ENCODE results near the gene FLT4.

The FLT4 gene

GRCh38 chr5:180606215-180606785 lies 43.1 kb downstream of the FLT4 start:
- DNase-seq (ENCODE audit: low spot score), result no peak

DNA sequence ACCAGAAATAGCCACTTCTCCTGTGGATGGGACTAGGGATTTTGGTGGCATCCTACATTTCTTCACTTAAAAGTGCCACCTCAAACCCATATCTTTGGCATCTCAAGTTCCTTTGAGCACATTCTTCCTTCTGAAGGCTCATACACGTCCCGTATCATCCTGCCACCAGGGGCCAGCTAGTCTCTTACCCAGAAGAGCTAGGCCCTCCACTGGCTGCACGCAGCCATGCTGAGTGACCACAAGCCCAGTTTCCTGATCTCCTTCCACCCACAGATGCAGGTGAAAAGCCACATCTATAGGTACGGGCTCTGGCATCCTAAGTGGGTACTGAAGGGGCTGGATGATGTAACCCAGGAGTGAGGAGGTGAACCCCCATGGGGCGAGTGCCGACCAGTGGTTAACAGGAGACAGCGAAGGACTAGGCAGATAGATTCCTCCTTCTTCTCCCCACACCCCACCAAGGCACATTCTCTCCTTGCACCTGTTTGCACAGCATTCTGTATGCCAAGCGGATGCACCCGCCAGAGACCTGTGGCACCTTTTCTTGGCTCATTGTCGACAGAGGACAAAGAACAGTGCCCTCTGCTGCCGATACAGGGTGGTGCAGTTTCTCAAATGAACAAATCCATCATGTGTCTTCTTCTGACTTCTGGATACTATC lies 43.7 kb downstream of the FLT4 start:
- DNase-seq (ENCODE audit: low spot score), result peak; percentile 52

DNA sequence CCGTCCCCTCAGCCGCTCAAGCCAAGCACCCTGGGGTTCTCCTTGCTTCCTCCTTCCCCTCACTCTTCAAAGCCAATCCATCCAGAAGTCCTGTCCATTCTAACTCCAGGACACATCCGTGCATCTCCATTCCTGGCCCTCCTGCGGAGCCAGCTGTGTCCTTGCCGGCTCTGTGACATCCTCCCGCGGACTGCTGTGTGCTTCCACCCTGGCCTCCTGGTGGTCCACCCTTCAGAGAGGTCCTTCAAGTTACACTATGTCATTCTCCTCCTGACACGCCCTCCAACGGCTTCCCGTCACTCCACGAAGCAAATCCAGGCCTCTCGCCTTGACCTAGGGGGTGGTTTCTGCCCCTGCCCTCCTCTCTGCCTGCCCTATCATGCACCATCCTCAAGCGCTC lies 45.1 kb downstream of the FLT4 start:
- DNase-seq (ENCODE audit: low spot score), result no peak

GRCh38 chr5:180603076-180603594 lies 46.3 kb downstream of the FLT4 start:
- no peak for DNase-seq (ENCODE audit: low spot score)

DNA sequence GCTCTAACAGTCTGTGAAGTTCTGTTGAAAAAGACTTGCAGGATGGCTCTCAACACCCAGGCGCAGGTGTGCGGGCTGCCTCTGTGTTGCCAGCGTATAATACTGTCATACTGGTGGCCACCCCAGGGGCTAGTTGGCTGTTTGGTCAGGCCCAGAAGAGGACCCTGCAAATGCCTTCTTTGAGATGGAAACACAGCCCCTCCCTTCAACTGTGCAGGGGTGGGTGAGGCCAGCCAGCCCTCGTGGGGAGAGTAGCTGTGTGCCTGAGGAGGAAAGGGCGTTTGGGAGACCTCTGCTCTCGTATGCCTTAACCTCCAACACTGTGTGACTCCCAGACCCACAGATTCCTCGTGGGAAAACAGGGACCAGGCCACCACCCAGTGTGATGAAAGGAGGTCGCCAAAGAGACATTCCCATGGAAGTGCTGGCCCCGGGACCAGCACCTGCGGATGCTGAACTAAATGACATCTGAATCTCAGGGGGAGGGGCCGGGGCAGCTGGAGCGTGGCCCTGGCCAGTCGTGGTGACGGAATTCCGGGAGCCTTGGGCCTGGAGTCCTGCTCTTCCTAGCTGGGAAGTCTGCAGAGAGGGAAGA lies 46.8 kb downstream of the FLT4 start:
- no peak for DNase-seq (ENCODE audit: low spot score)

- DNase-seq (ENCODE audit: low spot score), result no peak
These were observed 47.6 kb downstream of the FLT4 start for GRCh38 chr5:180601591-180602480.

GRCh38 chr5:180600554-180601041 lies 48.8 kb downstream of the FLT4 start:
- no peak for DNase-seq (ENCODE audit: low spot score)

GRCh38 chr5:180599981-180600553 lies 49.3 kb downstream of the FLT4 start:
- no peak for DNase-seq (ENCODE audit: low spot score)

- DNase-seq (ENCODE audit: low spot score), result no peak
These were observed 49.8 kb downstream of the FLT4 start for GRCh38 chr5:180599590-180599914.

DNA sequence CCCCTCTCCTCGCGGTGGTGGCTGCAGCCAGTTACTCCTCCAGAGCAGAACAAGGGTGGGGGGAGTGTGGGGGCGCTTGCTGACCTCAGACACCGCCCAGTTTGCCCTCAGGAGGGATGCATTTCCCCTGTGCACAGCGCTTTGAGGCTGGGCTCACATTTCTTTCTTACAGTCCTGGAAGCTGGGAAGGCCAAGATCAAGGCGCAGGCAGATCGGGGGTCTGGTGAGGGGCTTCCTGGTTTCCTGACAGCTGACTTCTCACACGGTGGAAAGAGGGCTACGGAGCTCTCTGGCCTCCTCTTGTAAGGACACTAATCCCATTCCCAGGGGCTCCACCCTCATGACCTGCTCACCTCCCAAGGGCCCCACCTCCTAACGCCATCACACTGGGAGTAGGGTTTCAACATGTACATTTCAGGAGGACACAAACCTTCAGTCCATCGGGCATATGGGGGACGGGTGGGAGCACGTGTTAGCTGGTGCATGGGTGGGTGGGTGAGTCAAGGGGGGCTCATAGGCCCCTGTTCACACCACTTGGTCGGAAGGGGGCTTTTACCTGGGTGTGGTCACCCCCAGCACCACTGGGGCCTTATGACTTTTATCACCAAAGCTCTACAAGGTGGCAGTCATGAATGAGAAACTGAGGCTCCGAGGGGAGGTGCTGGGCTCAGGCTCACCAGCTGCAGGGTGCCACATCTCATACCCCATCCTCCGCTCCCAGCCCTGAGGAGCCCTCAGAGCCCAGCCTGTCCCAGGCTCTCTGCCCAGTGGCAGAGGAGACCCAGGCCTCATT lies 50.4 kb downstream of the FLT4 start:
- DNase-seq (ENCODE audit: low spot score), result no peak

DNA sequence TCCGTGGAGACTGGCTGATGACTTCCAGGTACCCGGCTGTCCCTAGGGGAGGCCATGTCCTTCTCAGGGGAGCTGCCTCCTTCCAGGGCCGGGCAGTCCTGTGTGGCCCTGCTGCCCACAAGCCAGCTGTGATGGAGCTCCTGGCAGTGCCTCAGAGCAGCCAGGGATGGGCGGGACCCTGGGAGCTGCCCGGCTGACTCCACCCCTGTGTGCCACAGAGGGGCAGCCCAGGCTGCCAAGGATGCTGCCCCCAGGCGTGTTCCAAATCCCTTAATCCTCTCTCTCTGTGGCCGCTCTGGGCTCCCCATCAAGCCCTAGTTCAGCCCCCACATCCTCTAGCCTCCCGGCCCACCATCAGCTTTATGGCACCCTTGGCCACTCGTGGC lies 51.1 kb downstream of the FLT4 start:
- DNase-seq (ENCODE audit: low spot score), result no peak

DNA sequence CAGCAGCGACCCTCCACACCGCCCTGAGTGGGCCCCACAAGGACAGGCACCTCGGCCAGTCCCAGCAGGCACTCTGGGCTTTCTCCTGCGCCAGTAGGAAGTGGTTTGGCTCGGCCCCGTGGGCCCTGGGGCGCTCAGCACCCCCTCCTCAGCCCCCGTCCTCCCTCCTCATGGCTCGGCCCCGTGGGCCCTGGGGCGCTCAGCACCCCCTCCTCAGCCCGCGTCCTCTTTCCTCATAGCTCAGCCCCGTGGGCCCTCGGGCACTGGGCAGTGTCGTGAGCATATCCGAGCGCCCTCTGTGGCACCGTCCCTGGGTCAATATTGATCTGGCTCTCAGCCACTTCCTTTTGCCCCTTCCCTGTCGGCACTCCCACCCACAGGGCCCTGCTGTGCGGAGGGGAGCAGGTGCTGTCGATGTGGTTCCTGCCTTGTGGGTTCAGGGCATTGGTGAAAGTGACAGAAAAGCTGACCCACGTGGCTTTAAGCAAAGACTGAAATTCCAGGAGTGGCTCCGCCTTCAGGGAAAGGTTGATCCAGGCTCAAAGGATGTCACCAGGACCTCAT lies 52.6 kb downstream of the FLT4 start:
- DNase-seq (ENCODE audit: low spot score), result no peak

GRCh38 chr5:180596115-180596667 lies 53.2 kb downstream of the FLT4 start:
- DNase-seq (ENCODE audit: low spot score), result no peak

- no peak for DNase-seq (ENCODE audit: low spot score)
These were observed 53.9 kb downstream of the FLT4 start for GRCh38 chr5:180595381-180596114.

DNA sequence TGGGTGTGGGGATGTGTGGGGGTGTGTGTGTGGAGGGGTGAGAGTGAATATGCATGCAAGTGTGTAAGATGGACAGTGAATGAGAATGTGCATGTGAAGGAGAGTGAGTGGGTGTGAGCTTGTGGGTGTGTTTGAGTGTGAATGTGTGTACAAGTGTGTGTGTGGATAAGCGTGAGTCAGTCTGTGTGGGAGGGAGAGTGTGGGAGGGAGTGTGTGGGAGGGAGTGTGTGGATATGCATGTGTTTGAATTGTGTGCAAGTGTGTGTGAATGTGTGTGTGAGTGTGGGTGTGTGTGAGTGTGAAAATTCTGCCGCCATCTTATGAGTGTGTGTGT lies 54.4 kb downstream of the FLT4 start:
- DNase-seq (ENCODE audit: low spot score), result no peak

DNA sequence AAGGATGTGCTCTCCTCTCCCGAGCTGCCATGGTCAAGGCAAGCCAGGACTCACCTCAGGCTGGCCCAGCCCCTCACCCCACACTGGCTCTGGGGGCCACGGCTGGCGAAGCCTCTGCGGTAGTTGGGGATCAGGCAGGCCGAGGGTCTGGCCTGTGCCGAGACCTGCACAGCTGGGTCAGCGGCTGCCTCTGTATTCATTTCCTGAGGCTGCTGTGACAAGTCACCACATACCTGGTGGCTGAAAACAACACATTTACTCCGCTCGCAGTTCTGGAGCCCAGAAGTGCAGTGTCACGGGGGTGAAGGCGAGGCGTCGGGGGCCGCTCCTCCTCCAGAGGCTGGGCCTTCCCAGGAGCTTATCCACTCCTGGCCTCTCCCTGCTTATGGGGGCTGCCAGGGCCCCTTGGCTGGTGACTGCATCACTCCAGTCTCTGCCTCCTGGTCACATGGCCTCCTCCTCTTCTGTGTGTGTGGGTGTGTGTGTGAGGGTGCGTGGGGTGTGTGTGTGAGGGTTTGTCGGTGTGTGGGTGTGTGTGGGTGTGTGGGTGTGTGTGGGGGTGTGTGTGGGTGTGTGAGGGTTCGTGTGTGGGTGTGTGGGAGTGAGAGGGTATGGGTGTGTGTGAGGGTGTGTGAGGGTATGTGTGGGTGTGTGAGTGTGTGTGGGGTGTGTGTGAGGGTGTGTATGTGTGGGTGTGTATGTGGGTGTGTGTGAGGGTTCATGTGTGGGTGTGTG lies 54.9 kb downstream of the FLT4 start:
- no peak for DNase-seq (ENCODE audit: low spot score)

- no peak for DNase-seq (ENCODE audit: low spot score)
These were observed 55.8 kb downstream of the FLT4 start for GRCh38 chr5:180593446-180594206.

DNA sequence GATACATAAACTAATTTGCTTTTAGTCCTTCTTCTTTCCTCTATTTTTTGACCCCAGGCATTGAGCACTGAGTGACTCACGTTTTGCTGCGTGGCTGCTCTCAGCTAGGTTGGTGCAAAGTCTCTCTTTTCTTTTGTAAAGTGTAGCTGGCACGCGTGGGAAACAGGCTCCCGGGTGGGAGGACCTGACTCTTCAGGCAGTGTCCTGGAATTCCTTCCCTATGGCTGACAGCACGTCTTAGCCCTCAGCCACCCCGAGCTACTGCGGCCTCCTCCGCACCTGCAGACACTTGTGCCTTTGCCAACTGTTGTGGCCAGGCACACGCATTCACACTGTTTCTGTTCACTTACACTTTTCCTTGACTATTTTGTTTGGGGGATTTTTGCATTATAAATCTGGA lies 57.2 kb downstream of the FLT4 start:
- DNase-seq (ENCODE audit: low spot score), result no peak

Data from kidney capillary endothelial cell (primary cell).